Cardiac fibroblast (primary cell): ENCODE data around the gene TMEM127.
"Not testable (repeated sequence)": the region's sequence is repeated elsewhere in the genome, so short reads cannot be mapped to it uniquely, and the experiment has no call there.

Experiments used
- DNase-seq, 2 donors: peaks; one replicate each; pipeline versions ENCODE4 v3.0.0 to v3.0.0-alpha.2; 2010; ENCODE audit warnings: low read depth in 2 of 2
- H3K4me3 ChIP-seq, 2 donors: replicated peaks in 1 of 2; 1 replicate in 1 of 2; 2 replicates in 1 of 2; pipeline ENCODE4 v1.5.1; 2011; ENCODE audit warnings: low read depth in 2 of 2, low read length in 2 of 2, mild to moderate bottlenecking in 2 of 2, moderate library complexity in 1 of 2
- CTCF ChIP-seq: IDR thresholded peaks from one replicate; pipeline ENCODE4 v1.5.1; 2011; ENCODE audit warnings: low read depth, mild to moderate bottlenecking, low read length, inconsistent platforms

The TMEM127 gene

GRCh38 chr2:96264086-96264485 lies 1.7 kb downstream of the TMEM127 start:
- no peak for TF ChIP-seq CTCF
- peak in 1 of 2 donors; percentile 39 for DNase-seq
- peak overlapping the region; percentile 96 to 97 for H3K4me3 ChIP-seq

- no peak for TF ChIP-seq CTCF
- no peak for DNase-seq
- no peak overlapping the region for H3K4me3 ChIP-seq
These were observed 3.5 kb downstream of the TMEM127 start for GRCh38 chr2:96262306-96262705.

GRCh38 chr2:96261328-96262003 lies 4.3 kb downstream of the TMEM127 start:
- TF ChIP-seq CTCF, result no peak
- no peak for DNase-seq
- H3K4me3 ChIP-seq, result no peak overlapping the region

DNA sequence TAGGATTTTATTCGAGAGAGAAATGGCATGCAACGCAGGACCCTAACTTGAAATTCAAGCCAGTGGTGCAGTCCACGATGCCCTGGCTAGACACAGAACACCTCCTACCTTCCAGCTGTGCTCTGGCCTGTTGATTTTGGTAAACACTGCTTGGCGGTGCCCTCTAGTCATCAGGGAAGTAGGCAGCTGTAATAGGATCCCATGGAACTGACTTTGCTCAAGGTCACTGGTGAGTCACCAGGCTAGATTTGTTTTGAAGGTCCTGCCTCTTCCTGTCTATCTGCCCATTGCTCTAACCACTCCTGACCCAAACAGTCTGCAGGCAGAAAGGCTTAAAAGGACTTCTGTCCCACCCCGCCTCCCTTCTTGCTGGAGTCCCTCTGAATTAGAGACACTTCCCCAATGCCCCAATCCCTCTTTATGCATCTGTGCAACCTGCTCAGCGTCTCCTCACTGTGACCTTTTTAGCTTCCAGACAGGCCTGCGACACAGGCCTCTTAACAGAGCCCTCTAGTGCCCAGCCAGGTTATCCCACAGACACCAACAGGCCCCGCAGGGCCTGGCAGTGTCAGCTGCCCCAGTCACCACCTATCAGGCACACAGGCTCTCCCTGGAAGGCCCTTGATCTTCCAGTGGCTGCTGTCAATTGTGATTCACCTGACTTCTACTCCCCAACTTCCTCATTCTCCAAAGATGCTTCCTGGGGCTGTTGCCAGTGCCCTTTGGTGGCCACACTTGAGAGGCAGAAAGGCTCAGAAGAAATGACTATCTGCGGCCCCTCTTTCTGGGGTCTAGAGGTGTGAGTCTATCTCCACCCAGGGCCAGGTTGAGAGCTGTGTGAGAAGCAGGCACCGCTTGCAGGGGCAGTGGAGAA lies 5.2 kb downstream of the TMEM127 start:
- peak; percentile 88 to 93 for DNase-seq
- peak; percentile 44 for TF ChIP-seq CTCF
- no peak overlapping the region for H3K4me3 ChIP-seq

DNA sequence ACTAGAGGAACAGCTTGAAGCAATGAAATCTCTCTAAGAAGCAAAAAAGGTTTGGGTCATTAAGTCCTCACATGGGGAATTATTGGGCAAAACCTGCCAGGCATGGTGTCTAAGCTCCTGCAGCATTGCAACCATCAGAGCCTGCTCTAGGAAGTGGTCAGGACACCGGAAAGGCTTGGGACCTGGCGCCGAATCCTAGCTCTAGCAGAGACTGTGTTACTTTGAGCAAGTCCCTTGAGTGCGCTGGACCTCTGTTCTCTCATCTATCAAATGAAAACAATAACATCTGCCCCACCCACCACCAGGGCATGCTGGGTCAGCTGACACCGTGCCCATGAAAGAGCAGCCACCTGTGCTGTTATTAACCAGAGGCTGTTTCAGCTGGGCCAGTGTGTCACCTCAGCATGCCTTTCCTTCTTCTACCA lies 6.3 kb downstream of the TMEM127 start:
- no peak for TF ChIP-seq CTCF
- no peak overlapping the region for H3K4me3 ChIP-seq
- no peak for DNase-seq

- peak in 1 of 2 donors; percentile 45 for DNase-seq
- H3K4me3 ChIP-seq, result no peak overlapping the region
- no peak for TF ChIP-seq CTCF
These were observed 7.4 kb downstream of the TMEM127 start for GRCh38 chr2:96258166-96259022.

DNA sequence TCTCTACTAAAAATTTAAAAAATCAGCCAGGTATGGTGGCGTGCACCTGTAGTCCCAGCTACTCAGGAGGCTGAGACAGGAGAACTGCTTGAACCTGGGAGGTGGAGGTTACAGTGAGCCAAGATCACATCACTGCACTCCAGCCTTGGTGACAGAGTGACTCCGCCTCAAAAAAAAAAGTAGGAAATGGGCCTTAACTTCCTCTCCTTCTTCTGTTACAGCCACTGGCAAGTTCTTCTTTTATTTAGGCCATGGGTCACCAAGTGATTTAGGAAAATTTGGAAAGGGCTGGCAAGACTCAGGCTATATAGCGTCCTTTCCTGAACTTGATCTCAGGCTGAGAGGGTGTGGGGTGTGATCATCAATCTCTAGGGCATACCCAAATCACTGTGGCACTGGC lies 8.1 kb downstream of the TMEM127 start:
- DNase-seq, H3K4me3 ChIP-seq: not testable (repeated sequence)
